ENCODE measurements around the gene ZDHHC1. TPM values are rescaled to one million over a fixed set of nuclear protein-coding genes. Genes with fewer than 3 reads are reported as not detected.
A peak's percentile ranks its signal among the peaks of the same experiment; 100 is the strongest.

ZDHHC1 gene
- total and polyA plus RNA-seq, 2 of the 13 experiments (the other 11 are each of a cell fraction or from before 2014, with no cell fraction given), result 0.51 to 1.1 TPM

DNA sequence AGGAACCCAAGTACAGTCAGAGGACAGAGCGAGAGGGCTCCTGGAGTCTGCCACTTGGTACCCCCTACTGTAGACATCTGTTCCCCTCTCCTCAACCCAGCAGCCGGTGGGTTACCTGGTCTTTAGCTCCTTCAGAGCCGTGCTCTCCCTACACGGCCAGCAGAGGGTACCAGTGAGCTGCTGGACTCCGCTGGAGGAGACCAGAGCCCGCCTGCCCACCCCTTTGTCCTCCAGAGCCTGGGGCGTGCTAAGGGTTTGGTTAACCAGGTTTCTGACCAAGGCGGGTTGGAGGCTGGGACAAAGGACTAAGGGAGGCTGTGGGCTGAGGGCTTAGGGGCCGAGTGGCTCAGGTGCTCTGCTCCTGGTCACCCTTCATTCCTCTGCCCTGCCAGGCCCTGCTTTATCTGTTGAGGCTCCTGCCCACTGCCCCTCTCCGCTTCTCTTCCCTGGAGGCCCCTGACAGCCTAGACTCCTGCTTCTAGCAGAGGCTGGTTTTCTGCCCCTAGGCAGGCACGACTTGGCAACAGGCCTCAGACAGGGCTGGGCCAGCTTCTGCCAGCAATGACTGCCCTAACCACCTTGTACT is 12.0 kb upstream of the ZDHHC1 start (continued):
- TF ChIP-seq TSC22D2 (CRISPR knock-in tag; IDR thresholded peaks at IDR 0.05; ENCODE audit: borderline replicate concordance), result peak; percentile 79; the same call in 1 of the 2 replicates
- peak; percentile 86 for TF ChIP-seq ERF (CRISPR knock-in tag; IDR thresholded peaks at IDR 0.05)
- peak; percentile 57; the same call in 1 of the 2 replicates for TF ChIP-seq GATAD2A (CRISPR knock-in tag; IDR thresholded peaks at IDR 0.05)
- 0 out of 2 replicates have a peak, but pooled peaks have one; percentile 59 for TF ChIP-seq ZNF567 (CRISPR knock-in tag; IDR thresholded peaks at IDR 0.05; ENCODE audit: borderline replicate concordance)
- TF ChIP-seq, protein P1, sequence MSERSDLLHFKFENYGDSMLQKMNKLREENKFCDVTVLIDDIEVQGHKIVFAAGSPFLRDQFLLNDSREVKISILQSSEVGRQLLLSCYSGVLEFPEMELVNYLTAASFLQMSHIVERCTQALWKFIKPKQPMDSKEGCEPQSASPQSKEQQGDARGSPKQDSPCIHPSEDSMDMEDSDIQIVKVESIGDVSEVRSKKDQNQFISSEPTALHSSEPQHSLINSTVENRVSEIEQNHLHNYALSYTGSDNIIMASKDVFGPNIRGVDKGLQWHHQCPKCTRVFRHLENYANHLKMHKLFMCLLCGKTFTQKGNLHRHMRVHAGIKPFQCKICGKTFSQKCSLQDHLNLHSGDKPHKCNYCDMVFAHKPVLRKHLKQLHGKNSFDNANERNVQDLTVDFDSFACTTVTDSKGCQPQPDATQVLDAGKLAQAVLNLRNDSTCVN (CRISPR knock-in tag; IDR thresholded peaks at IDR 0.05; ENCODE audit: borderline replicate concordance), result peak; percentile 55; the same call in 1 of the 2 replicates
- TF ChIP-seq ZNF501 (CRISPR knock-in tag; IDR thresholded peaks at IDR 0.05), result peak; percentile 36; the same call in 1 of the 2 replicates
- peak; percentile 74; the same call in 1 of the 2 replicates for TF ChIP-seq AKAP8 (CRISPR knock-in tag; IDR thresholded peaks at IDR 0.05)
- TF ChIP-seq ISX (CRISPR knock-in tag; conservative IDR thresholded peaks at IDR 0.05), result no peak
- TF ChIP-seq NFATC3 (CRISPR knock-in tag; IDR thresholded peaks at IDR 0.05), result peak; percentile 43; the same call in 1 of the 2 replicates
- no peak for TF ChIP-seq NAIF1 (CRISPR knock-in tag; IDR thresholded peaks at IDR 0.05; ENCODE audit: borderline replicate concordance)
- TF ChIP-seq ZNF550 (CRISPR knock-in tag; IDR thresholded peaks at IDR 0.05; ENCODE audit: borderline replicate concordance), result no peak
- TF ChIP-seq, protein P2, sequence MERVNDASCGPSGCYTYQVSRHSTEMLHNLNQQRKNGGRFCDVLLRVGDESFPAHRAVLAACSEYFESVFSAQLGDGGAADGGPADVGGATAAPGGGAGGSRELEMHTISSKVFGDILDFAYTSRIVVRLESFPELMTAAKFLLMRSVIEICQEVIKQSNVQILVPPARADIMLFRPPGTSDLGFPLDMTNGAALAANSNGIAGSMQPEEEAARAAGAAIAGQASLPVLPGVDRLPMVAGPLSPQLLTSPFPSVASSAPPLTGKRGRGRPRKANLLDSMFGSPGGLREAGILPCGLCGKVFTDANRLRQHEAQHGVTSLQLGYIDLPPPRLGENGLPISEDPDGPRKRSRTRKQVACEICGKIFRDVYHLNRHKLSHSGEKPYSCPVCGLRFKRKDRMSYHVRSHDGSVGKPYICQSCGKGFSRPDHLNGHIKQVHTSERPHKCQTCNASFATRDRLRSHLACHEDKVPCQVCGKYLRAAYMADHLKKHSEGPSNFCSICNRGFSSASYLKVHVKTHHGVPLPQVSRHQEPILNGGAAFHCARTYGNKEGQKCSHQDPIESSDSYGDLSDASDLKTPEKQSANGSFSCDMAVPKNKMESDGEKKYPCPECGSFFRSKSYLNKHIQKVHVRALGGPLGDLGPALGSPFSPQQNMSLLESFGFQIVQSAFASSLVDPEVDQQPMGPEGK (CRISPR knock-in tag; IDR thresholded peaks at IDR 0.05), result peak; percentile 71
- TF ChIP-seq, protein P3, sequence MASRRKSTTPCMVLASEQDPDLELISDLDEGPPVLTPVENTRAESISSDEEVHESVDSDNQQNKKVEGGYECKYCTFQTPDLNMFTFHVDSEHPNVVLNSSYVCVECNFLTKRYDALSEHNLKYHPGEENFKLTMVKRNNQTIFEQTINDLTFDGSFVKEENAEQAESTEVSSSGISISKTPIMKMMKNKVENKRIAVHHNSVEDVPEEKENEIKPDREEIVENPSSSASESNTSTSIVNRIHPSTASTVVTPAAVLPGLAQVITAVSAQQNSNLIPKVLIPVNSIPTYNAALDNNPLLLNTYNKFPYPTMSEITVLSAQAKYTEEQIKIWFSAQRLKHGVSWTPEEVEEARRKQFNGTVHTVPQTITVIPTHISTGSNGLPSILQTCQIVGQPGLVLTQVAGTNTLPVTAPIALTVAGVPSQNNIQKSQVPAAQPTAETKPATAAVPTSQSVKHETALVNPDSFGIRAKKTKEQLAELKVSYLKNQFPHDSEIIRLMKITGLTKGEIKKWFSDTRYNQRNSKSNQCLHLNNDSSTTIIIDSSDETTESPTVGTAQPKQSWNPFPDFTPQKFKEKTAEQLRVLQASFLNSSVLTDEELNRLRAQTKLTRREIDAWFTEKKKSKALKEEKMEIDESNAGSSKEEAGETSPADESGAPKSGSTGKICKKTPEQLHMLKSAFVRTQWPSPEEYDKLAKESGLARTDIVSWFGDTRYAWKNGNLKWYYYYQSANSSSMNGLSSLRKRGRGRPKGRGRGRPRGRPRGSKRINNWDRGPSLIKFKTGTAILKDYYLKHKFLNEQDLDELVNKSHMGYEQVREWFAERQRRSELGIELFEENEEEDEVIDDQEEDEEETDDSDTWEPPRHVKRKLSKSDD (CRISPR knock-in tag; IDR thresholded peaks at IDR 0.05; ENCODE audit: low read depth), result no peak
- TF ChIP-seq ZNF605 (CRISPR knock-in tag; IDR thresholded peaks at IDR 0.05), result peak; percentile 38; the same call in 1 of the 2 replicates
- TF ChIP-seq ZNF792 (CRISPR knock-in tag; IDR thresholded peaks at IDR 0.05), result 0 out of 2 replicates have a peak, but pooled peaks have one; percentile 42
- TF ChIP-seq KDM5B (CRISPR knock-in tag; IDR thresholded peaks at IDR 0.05; ENCODE audit: borderline replicate concordance), result peak; percentile 74
- TF ChIP-seq HNRNPLL (IDR thresholded peaks at IDR 0.05; ENCODE audit: low read depth, low read length, poor library complexity, severe bottlenecking), result no peak
- TF ChIP-seq AHR (CRISPR knock-in tag; IDR thresholded peaks at IDR 0.05), result 0 out of 2 replicates have a peak, but pooled peaks have one; percentile 66
- TF ChIP-seq ZNF33B (CRISPR knock-in tag; IDR thresholded peaks at IDR 0.05), result peak; percentile 86; the same call in 1 of the 2 replicates
- TF ChIP-seq ZNF614 (CRISPR knock-in tag; IDR thresholded peaks at IDR 0.05; ENCODE audit: borderline replicate concordance), result peak; percentile 39; the same call in 1 of the 2 replicates
- no peak for TF ChIP-seq HOXA9 (CRISPR knock-in tag; IDR thresholded peaks at IDR 0.05; ENCODE audit: borderline replicate concordance)
- TF ChIP-seq ARNT (IDR thresholded peaks at IDR 0.05), result no peak
- no peak for TF ChIP-seq IRX3 (CRISPR knock-in tag; IDR thresholded peaks at IDR 0.05; ENCODE audit: borderline replicate concordance, low read depth)
- TF ChIP-seq ZNF558 (CRISPR knock-in tag; IDR thresholded peaks at IDR 0.05; ENCODE audit: borderline replicate concordance), result no peak

All from HepG2 (cell line).